Epidermal melanocyte (primary cell): ENCODE data around the gene SIX2.
"Not testable (repeated sequence)": the region's sequence is repeated elsewhere in the genome, so short reads cannot be mapped to it uniquely, and the experiment has no call there.

Source experiments
- DNase-seq: peaks from one replicate; pipeline ENCODE4 v3.0.0; 2011; ENCODE audit warnings: low spot score; ENCODE audit not compliant: insufficient read length

The SIX2 gene

DNA sequence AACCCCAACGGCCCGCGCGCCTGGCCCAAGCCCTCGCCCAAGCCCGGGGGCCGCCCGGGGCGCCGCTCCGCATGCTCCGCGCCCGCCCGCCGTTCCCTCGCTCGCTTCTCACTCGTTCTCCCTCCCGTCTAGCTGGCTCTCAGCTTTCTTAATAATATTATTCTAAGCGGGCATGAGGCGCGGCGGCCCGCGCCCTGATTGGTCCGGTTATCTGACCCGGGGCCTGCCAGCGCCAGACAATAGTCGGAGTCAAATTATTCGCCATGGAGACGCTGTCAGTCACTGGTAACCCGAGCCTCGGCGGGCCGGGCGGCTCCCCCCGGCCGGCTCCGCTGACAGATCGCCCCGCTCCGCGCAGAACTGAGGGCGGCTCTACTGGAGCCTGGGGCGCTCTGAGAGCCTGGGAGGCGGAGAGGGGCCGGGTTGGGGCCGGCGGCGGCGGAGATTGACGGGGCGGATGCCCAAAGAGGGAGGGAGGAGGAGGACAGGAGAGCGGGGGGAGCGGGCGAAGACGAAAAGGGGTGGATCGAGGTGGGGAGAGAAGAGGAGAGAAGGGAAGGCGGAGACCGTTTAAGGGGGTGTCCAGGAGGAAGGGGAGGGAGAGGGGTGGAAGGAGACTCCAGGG lies at the start of gene SIX2:
SIX2 (minus strand) TSS at position 150 of the 625 bp plus-strand sequence. CDS start 342 bp downstream, outside the sequence.
- DNase-seq: peak; percentile 98

DNA sequence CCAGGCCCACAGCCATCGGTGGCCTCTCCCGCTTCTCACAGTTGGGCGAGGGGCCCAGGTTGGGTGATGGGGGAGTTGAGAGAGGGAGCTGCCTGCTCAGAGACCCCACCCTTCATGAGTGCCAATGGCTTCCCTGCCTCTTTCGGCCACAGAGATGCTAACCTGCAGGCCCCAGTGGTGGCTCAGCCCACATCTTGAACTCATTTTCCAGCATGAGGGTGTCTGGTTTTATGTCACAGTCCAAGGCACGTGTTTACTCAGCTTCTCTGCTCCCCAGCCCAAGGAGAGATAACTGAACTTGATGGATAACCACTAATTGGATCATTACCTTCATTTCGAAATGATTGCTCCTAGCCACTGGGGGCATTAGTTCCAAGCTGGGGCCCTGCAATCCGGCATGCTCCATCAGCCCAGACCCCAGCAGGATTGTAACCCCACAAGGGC lies 45.9 kb upstream of the SIX2 start:
- DNase-seq: no peak

DNA sequence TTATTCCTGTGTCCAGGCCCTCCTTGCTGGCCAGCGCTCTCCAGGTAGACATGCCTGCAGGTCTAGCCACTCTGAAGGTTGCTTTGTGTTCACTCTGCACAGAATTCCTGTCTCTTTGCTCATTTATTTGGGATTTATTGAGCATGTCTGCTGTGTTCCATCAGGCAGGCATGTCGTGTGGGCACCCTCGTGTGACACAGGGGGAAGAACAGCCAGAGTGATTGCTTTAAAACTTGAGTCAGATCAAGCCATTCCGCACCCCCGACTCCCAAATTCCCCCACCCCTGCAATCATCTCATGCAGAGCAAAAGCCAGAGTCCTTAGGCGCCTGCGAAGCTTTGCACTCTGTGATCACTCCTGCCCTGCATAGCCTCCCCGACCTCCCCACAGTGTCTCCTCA lies 44.7 kb upstream of the SIX2 start:
- DNase-seq: no peak

DNA sequence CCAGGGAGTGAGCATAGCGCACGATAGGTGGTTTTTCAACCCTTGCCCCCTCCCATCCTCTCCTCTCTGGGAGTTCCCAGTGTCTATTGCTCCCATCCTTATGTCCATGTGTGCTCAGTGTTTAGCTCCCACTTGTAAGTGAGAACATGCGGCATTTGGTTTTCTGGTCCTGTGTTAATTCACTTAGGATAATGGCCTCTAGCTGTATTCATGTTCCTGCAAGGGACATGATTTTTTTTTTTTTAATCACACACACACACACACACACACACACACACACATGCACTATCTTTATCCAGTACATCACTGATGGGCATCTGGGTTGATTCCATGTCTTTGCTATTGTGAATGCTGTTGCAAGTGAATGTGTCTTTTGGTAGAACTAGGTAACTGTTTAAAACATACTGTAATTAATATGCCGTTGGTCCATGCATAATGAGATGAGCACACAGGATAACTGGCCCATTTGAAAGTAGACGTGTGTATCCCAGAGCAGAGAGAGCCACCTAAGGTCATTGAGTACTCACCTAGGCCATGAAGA lies 43.2 kb upstream of the SIX2 start:
- DNase-seq: no peak

DNA sequence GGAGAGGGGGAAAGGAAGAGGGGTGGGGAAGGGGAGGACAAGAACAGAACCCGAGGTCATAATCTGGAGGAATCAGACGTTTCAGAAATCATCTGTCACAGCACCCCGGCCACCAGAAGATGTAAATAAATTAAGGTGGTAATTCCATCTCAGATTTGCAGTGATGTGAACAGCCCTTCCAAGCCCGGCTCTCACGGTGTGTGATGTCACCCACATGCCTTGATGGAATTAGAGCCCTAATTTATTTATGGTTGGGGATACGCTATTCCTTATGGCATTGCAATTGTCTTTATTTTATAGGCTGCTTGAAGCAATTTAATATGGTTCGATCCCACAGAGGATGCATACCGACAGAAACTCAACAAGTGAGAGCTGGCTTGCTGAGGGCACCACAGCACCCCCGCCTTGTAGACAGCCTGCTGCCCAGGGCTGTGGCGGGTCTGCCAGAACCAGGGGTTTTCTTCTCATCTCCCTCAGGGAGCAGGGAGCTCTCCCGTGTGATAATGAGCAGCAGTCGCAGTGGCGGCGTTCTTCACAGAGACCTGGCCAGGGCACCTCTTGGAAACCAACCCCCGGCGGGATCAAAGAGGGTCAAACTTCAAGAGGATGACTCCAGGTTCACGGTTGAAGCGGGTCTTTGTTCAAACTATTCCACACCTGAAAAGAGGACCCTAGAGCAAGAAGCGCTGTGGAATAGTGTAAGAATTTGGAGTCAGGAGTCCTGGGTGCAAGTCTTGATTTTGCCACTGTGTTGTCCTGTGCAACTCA lies 40.5 kb upstream of the SIX2 start:
- DNase-seq: no peak

- DNase-seq: no peak
Observed at GRCh38 chr2:45047301-45047700, 38.0 kb upstream of the SIX2 start.

- no peak for DNase-seq
Observed at GRCh38 chr2:45046786-45047185, 37.5 kb upstream of the SIX2 start.

DNA sequence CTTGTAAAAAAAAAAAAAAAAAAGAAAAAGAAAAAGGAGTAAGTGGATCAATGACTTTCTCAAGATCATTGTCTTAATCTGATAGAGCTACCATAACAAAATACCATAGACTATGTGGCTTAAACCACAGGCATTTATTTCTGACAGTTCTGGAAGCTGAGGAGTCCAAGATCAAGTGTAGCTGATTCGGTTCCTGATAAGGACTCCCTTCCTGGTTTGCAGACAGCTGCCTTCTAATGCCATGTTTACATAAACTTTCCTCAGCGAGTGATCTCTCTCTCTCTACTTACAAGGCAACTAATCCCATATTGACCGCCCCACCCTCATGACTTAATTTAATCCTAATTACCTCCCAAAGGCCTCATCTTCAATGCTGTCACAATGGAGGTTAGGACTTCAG lies 36.5 kb upstream of the SIX2 start:
- no peak for DNase-seq

- DNase-seq: no peak
Observed at GRCh38 chr2:45044916-45045315, 35.7 kb upstream of the SIX2 start.

DNA sequence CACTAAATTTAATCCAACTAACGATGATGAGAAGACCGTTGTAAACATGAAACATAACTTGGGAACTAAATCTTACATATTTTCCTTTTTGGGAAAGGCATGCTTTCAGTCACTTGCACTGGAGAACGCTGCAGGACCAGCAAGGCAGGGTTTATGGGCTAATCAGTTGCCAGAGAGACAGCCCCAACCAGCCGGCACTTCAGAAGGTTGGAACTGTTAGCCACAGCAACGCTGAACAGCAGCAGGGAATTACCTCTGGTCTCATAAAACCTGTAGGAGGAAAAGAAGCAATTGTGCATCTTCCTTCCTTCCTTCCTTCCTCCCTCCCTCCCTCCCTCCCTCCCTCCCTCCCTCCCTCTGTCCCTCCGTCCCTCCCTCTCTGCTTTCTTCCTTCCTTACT lies 33.9 kb upstream of the SIX2 start:
- no peak for DNase-seq

- DNase-seq: no peak
Observed at GRCh38 chr2:45042401-45042800, 33.1 kb upstream of the SIX2 start.

DNA sequence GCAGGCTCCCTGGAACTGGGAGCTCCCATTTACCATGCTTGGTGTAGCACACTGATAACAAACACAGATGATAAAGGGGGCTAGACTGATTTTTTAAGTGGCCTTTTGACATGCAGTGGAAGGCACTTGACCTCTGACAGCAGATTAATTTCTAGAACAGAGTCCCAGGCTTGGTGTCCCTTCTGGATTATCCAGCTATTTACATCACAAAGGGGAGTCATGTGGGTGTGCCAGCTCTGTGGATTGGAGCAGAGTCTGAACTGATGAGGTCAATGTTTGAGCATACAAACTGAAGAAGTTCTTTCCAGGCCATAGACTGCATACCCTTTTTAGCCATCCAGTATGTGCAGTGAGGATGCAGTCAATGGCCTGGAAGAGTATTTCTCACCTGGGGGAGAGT lies 31.5 kb upstream of the SIX2 start:
- DNase-seq: no peak

DNA sequence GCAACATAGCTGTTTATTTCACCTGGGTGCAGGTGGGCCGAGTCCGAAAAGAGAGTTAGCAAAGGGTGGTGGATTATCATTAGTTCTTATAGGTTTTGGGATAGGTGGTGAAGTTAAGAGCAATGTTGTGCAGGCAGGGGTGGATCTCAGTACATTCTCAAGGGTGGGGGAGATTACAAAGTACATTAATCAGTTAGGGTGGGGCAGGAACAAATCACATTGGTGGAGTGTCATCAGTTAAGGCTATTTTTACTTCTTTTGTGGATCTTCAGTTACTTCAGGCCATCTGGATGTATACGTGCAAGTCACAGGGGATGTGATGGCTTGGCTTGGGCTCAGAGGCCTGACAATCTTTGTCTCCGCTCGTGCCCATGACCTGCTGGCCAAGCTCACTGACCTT lies 30.6 kb upstream of the SIX2 start:
- not testable (repeated sequence) for DNase-seq

DNA sequence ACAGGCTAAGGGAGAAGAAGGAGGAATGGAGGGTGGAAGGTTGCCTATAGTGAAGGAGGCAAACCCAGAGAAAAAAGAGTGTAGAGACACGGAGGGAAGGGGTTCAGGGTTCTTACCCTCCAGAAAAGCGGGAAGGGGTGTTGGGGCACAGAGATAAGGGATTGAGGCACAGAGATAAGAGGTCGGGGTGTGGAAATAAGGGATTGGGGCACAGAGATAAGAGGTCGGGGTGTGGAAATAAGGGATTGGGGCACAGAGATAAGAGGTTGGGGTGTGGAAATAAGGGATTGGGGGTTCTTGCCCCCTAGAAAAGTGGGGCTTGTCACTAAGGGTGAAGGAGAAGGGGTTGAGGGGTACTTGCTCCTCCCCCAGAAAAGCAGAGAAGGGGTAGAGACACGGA lies 29.6 kb upstream of the SIX2 start:
- DNase-seq: not testable (repeated sequence)

- no peak for DNase-seq
Observed at GRCh38 chr2:45033302-45033701, 24.1 kb upstream of the SIX2 start.

GRCh38 chr2:45031028-45031427 lies 21.8 kb upstream of the SIX2 start:
- no peak for DNase-seq

DNA sequence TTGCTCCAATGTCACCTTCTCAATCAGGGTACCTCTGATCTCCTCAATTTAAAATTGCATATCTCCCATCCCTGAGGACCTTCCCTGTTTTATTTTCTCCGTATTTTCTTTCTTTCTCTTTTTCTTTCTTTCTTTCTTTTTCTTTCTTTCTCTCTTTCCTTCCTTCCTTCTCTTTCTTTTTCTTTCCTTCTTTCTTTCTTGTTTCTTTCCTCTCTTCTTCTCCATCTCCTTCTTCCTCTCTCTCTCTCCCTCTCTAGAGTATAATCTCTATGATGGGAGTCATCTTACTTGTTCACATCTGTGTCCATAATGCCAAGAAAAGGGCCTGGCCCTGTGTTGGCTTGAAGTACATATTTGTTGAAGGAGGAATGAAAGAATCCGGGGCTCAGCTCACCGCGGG lies 21.3 kb upstream of the SIX2 start:
- no peak for DNase-seq

GRCh38 chr2:45029215-45029614 lies 20.0 kb upstream of the SIX2 start:
- no peak for DNase-seq

DNA sequence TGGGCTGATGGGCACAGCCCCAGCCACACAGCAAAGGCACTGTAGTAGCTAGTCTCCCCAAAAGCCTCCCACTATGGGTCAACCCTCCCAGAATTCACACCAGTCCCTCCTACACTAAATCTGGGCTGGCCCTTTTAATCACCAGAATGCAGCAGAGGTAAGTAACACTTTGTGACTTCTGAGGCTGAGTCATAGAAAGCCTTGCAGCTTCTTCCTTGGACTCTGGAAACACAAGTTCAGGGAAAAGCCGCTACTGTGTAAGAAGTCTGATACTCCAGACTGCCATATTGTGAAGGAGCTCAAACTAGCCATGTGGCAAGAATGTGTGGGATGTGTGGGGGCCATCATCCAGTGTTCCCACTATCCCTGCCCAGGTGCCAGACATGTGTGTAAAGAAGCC lies 19.0 kb upstream of the SIX2 start:
- no peak for DNase-seq

- DNase-seq: no peak
Observed at GRCh38 chr2:45026924-45027450, 17.7 kb upstream of the SIX2 start.

DNA sequence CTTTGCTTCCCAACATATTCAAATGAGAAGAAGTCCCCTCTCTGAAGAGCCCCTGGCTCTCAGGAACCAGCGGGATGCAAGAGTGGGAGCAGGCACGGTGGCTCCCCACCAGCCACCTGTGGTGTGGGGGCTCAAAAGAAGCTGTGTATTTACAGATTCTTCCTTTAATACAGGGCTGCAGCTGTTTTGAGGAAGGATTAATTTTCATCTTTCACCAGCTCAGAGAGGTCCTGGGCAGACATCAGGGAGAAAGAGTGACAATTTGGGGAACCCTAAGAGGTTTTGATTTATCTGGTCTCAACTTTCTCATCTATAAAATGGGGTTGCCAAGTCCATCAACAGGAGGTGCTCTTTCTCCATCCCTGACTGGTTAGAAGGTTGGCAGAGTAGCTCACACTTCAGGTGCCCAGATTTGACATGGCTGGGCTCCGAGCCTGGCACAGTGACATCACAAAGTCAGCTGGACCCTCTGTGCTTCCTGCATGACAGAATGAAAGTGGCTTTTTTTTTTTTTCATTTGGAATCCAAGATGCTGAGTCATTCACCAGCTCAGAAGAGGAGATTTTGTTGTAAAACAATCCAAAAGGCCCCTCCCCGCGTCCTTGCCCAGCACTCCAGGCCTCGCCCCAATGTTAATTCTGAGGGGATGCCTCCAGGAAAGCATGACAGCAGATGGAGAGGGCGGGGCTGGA lies 15.5 kb upstream of the SIX2 start:
- DNase-seq: no peak

- DNase-seq: no peak
Observed at GRCh38 chr2:45024097-45024496, 14.8 kb upstream of the SIX2 start.
